Stimulated activated naive B cell treated with anti-CD40 and anti-IgM and Interleukin-4, amounts not matched to agents 10 μg/mL and 1 μg/mL and 100 μg/mL, for 72 hours (primary cell): ENCODE measurements around the gene PAEP.

Source experiments
- ATAC-seq, 2 donors: fragments of 150-1000 bp; cut with Tn5 transposase; replicated peaks; 2 replicates each; pipeline ENCODE4 v1.10.0; 2021; ENCODE audit warnings: moderate library complexity in 1 of 2
- DNase-seq: peaks from one replicate; pipeline ENCODE4 v3.0.0; 2021
- H3K27ac Mint-ChIP-seq: one replicate; pipeline ENCODE4 v1.8.0; 2022; ENCODE audit warnings: mild to moderate bottlenecking, mixed read lengths
- H3K27me3 Mint-ChIP-seq, 2 donors: one replicate each; pipeline ENCODE4 v1.8.0; 2022; ENCODE audit warnings: mixed read lengths in 2 of 2
- H3K36me3 Mint-ChIP-seq, 2 donors: one replicate each; pipeline ENCODE4 v1.8.0; 2022; ENCODE audit warnings: mixed read lengths in 2 of 2, mild to moderate bottlenecking in 1 of 2
- H3K4me1 Mint-ChIP-seq, 2 donors: one replicate each; pipeline ENCODE4 v1.8.0; 2022; ENCODE audit warnings: mixed read lengths in 2 of 2, mild to moderate bottlenecking in 1 of 2
- H3K4me3 Mint-ChIP-seq, 2 donors: one replicate each; pipeline ENCODE4 v1.8.0; 2022; ENCODE audit warnings: mild to moderate bottlenecking in 2 of 2, mixed read lengths in 2 of 2, moderate library complexity in 1 of 2
- H3K9me3 Mint-ChIP-seq, 2 donors: one replicate each; pipeline ENCODE4 v1.8.0; 2022; ENCODE audit warnings: mixed read lengths in 2 of 2, mild to moderate bottlenecking in 1 of 2

The PAEP gene

GRCh38 chr9:135552021-135552697 lies 9.4 kb upstream of the PAEP start:
- DNase-seq, result no peak
- H3K27me3 Mint-ChIP-seq, result peaks cover 4 to 6% of the 10 kb centered on the region in 2 donors
- no peaks in the 10 kb centered on the region for H3K4me1 Mint-ChIP-seq
- no peak for ATAC-seq
- H3K36me3 Mint-ChIP-seq, result no peaks in the 10 kb centered on the region
- no peak overlapping the region for H3K27ac Mint-ChIP-seq
- H3K9me3 Mint-ChIP-seq, result peaks cover 7 to 8% of the 10 kb centered on the region in 2 donors
- H3K4me3 Mint-ChIP-seq, result no peak overlapping the region

- no peak overlapping the region for H3K27ac Mint-ChIP-seq
- peaks cover 7 to 8% of the 10 kb centered on the region in 2 donors for H3K9me3 Mint-ChIP-seq
- H3K27me3 Mint-ChIP-seq, result peaks cover 4 to 6% of the 10 kb centered on the region in 2 donors
- DNase-seq (no peak), ATAC-seq (no peak)
- no peaks in the 10 kb centered on the region for H3K4me1 Mint-ChIP-seq
- H3K36me3 Mint-ChIP-seq, result no peaks in the 10 kb centered on the region
- no peak overlapping the region for H3K4me3 Mint-ChIP-seq
These were observed 8.8 kb upstream of the PAEP start for GRCh38 chr9:135552698-135553171.

GRCh38 chr9:135554718-135555117 lies 6.8 kb upstream of the PAEP start:
- Mint-ChIP-seq H3K4me3 (no peak overlapping the region), H3K36me3 (no peaks in the 10 kb centered on the region), H3K4me1 (no peaks in the 10 kb centered on the region), H3K9me3 (peaks cover 7 to 8% of the 10 kb centered on the region in 2 donors), H3K27me3 (peaks cover 6 to 14% of the 10 kb centered on the region in 2 donors), H3K27ac (no peak overlapping the region)
- DNase-seq, result no peak
- ATAC-seq, result no peak

- Mint-ChIP-seq H3K4me3 (no peak overlapping the region), H3K27me3 (peaks cover 9 to 16% of the 10 kb centered on the region in 2 donors), H3K9me3 (peaks cover 7 to 8% of the 10 kb centered on the region in 2 donors), H3K4me1 (no peaks in the 10 kb centered on the region), H3K36me3 (no peaks in the 10 kb centered on the region), H3K27ac (no peak overlapping the region)
- DNase-seq, result no peak
- no peak for ATAC-seq
These were observed 6.4 kb upstream of the PAEP start for GRCh38 chr9:135555203-135555602.

- H3K36me3 Mint-ChIP-seq, result no peaks in the 10 kb centered on the region
- no peak for DNase-seq
- no peak overlapping the region for H3K27ac Mint-ChIP-seq
- H3K27me3 Mint-ChIP-seq, result peaks cover 9 to 16% of the 10 kb centered on the region in 2 donors
- H3K9me3 Mint-ChIP-seq, result peaks cover 7 to 8% of the 10 kb centered on the region in 2 donors
- no peak overlapping the region for H3K4me3 Mint-ChIP-seq
- H3K4me1 Mint-ChIP-seq, result no peaks in the 10 kb centered on the region
- no peak for ATAC-seq
These were observed 5.6 kb upstream of the PAEP start for GRCh38 chr9:135555910-135556309.

- H3K27me3 Mint-ChIP-seq, result peaks cover 13 to 26% of the 10 kb centered on the region in 2 donors
- peaks cover 7 to 8% of the 10 kb centered on the region in 2 donors for H3K9me3 Mint-ChIP-seq
- H3K36me3 Mint-ChIP-seq, result no peaks in the 10 kb centered on the region
- DNase-seq (no peak), ATAC-seq (no peak)
- no peak overlapping the region for H3K4me3 Mint-ChIP-seq
- no peaks in the 10 kb centered on the region for H3K4me1 Mint-ChIP-seq
- H3K27ac Mint-ChIP-seq, result no peak overlapping the region
These were observed 1.9 kb upstream of the PAEP start for GRCh38 chr9:135559606-135560005.

GRCh38 chr9:135562235-135562745 lies 734 bp downstream of the PAEP start:
- H3K9me3 Mint-ChIP-seq, result no peaks in the 10 kb centered on the region
- H3K4me1 Mint-ChIP-seq, result no peaks in the 10 kb centered on the region
- peaks cover 18 to 24% of the 10 kb centered on the region in 2 donors for H3K27me3 Mint-ChIP-seq
- DNase-seq, result no peak
- no peak overlapping the region for H3K4me3 Mint-ChIP-seq
- no peak for ATAC-seq
- no peak overlapping the region for H3K27ac Mint-ChIP-seq
- no peaks in the 10 kb centered on the region for H3K36me3 Mint-ChIP-seq

- DNase-seq, result no peak
- no peak for ATAC-seq
- H3K9me3 Mint-ChIP-seq, result no peaks in the 10 kb centered on the region
These were observed 1.5 kb downstream of the PAEP start for GRCh38 chr9:135563039-135563476.

GRCh38 chr9:135563858-135564257 lies 2.3 kb downstream of the PAEP start:
- H3K36me3 Mint-ChIP-seq, result no peaks in the 10 kb centered on the region
- H3K4me1 Mint-ChIP-seq, result no peaks in the 10 kb centered on the region
- no peak overlapping the region for H3K27ac Mint-ChIP-seq
- H3K4me3 Mint-ChIP-seq, result no peak overlapping the region
- H3K27me3 Mint-ChIP-seq, result peaks cover 18 to 24% of the 10 kb centered on the region in 2 donors
- peaks cover 0 to under 1% of the 10 kb centered on the region in 2 donors for H3K9me3 Mint-ChIP-seq
- ATAC-seq, result no peak
- DNase-seq, result no peak

More at GRCh38 chr9:135563039-135563476, 1.5 kb downstream of the PAEP start:
- no peaks in the 10 kb centered on the region for H3K36me3 Mint-ChIP-seq
- H3K4me1 Mint-ChIP-seq, result no peaks in the 10 kb centered on the region
- peaks cover 18 to 24% of the 10 kb centered on the region in 2 donors for H3K27me3 Mint-ChIP-seq
- H3K27ac Mint-ChIP-seq, result no peak overlapping the region
- no peak overlapping the region for H3K4me3 Mint-ChIP-seq

- Mint-ChIP-seq H3K27me3 (peaks cover 14 to 16% of the 10 kb centered on the region in 2 donors), H3K4me3 (no peak overlapping the region), H3K27ac (no peak overlapping the region), H3K4me1 (no peaks in the 10 kb centered on the region), H3K36me3 (no peaks in the 10 kb centered on the region), H3K9me3 (peaks cover 5 to 6% of the 10 kb centered on the region in 2 donors)
- DNase-seq (no peak), ATAC-seq (no peak)
These were observed 3.6 kb downstream of the PAEP start for GRCh38 chr9:135565141-135565628.

GRCh38 chr9:135565636-135566035 lies 4.1 kb downstream of the PAEP start:
- Mint-ChIP-seq H3K4me3 (no peak overlapping the region), H3K27me3 (peaks cover 14 to 16% of the 10 kb centered on the region in 2 donors)

GRCh38 chr9:135566552-135566951 lies 5.0 kb downstream of the PAEP start:
- no peaks in the 10 kb centered on the region for H3K4me1 Mint-ChIP-seq
- no peak for ATAC-seq
- no peak overlapping the region for H3K4me3 Mint-ChIP-seq
- no peaks in the 10 kb centered on the region for H3K36me3 Mint-ChIP-seq
- DNase-seq, result no peak
- no peak overlapping the region for H3K27ac Mint-ChIP-seq
- H3K27me3 Mint-ChIP-seq, result peaks cover 14 to 16% of the 10 kb centered on the region in 2 donors
- H3K9me3 Mint-ChIP-seq, result peaks cover 5 to 6% of the 10 kb centered on the region in 2 donors

More at GRCh38 chr9:135565636-135566035, 4.1 kb downstream of the PAEP start:
- Mint-ChIP-seq H3K9me3 (peaks cover 5 to 6% of the 10 kb centered on the region in 2 donors), H3K4me1 (no peaks in the 10 kb centered on the region), H3K27ac (no peak overlapping the region), H3K36me3 (no peaks in the 10 kb centered on the region)
- ATAC-seq (no peak), DNase-seq (no peak)

GRCh38 chr9:135567311-135567710 lies 5.8 kb downstream of the PAEP start:
- Mint-ChIP-seq H3K4me3 (no peak overlapping the region), H3K4me1 (no peaks in the 10 kb centered on the region), H3K9me3 (peaks cover 5 to 6% of the 10 kb centered on the region in 2 donors), H3K27me3 (peaks cover 14 to 16% of the 10 kb centered on the region in 2 donors), H3K36me3 (no peaks in the 10 kb centered on the region), H3K27ac (no peak overlapping the region)
- ATAC-seq (no peak), DNase-seq (no peak)

GRCh38 chr9:135568026-135568425 lies 6.5 kb downstream of the PAEP start:
- Mint-ChIP-seq H3K27ac (no peak overlapping the region), H3K4me3 (no peak overlapping the region), H3K27me3 (peaks cover 14 to 16% of the 10 kb centered on the region in 2 donors), H3K36me3 (no peaks in the 10 kb centered on the region), H3K4me1 (no peaks in the 10 kb centered on the region), H3K9me3 (peaks cover 5 to 6% of the 10 kb centered on the region in 2 donors)
- no peak for ATAC-seq
- no peak for DNase-seq

- DNase-seq, result no peak
- Mint-ChIP-seq H3K27me3 (peaks cover 4 to 8% of the 10 kb centered on the region in 2 donors), H3K9me3 (peaks cover 5 to 6% of the 10 kb centered on the region in 2 donors), H3K27ac (no peak overlapping the region), H3K36me3 (no peaks in the 10 kb centered on the region), H3K4me3 (no peak overlapping the region), H3K4me1 (no peaks in the 10 kb centered on the region)
- ATAC-seq, result no peak
These were observed 8.9 kb downstream of the PAEP start for GRCh38 chr9:135570456-135570855.
